Mucosa of rectum (tissue), 2 donors: ENCODE measurements around the gene CASD1.

Source experiments
- H3K27ac ChIP-seq, 2 donors: one replicate each; pipeline ENCODE4 v1.7.0; 2013; ENCODE audit warnings: inconsistent platforms in 2 of 2, low read depth in 2 of 2, low read length in 2 of 2
- H3K27me3 ChIP-seq, 2 donors: one replicate each; pipeline ENCODE4 v1.7.0; 2013; ENCODE audit warnings: low read length in 2 of 2; ENCODE audit not compliant: control insufficient read depth in 2 of 2, insufficient read depth in 2 of 2
- H3K36me3 ChIP-seq, 2 donors: one replicate each; pipeline ENCODE4 v1.7.0; 2013; ENCODE audit warnings: low read length in 2 of 2; ENCODE audit not compliant: control insufficient read depth in 2 of 2, insufficient read depth in 2 of 2
- H3K4me1 ChIP-seq, 2 donors: one replicate each; pipeline ENCODE4 v1.7.0; 2013; ENCODE audit warnings: low read length in 2 of 2, mild to moderate bottlenecking in 1 of 2; ENCODE audit not compliant: control insufficient read depth in 2 of 2, insufficient read depth in 2 of 2
- H3K4me3 ChIP-seq, 2 donors: one replicate each; pipeline ENCODE4 v1.7.0; 2013; ENCODE audit warnings: low read length in 2 of 2
- H3K9ac ChIP-seq, 2 donors: one replicate each; pipeline ENCODE4 v1.7.0; 2013; ENCODE audit warnings: low read length in 2 of 2, low read depth in 1 of 2, mild to moderate bottlenecking in 1 of 2
- H3K9me3 ChIP-seq, 2 donors: one replicate each; pipeline ENCODE4 v1.7.0; 2013; ENCODE audit warnings: low read length in 2 of 2; ENCODE audit not compliant: control insufficient read depth in 2 of 2
- donor health status: healthy.
- donor health status: Normal muscosa, but diverticular disease.

Gene CASD1

GRCh38 chr7:94509264-94509886 lies at the start of gene CASD1:
CASD1 (plus strand) TSS chr7:94509809; CDS start chr7:94510085, 276 bp downstream.
- peak within 1 kb of the TSS; percentile 80 to 97 for H3K9ac ChIP-seq
- no peaks in the 10 kb centered on the region for H3K36me3 ChIP-seq
- peaks cover 9 to 41% of the 10 kb centered on the region in 2 donors for H3K4me1 ChIP-seq
- peak within 1 kb of the TSS; percentile 87 to 88 for H3K4me3 ChIP-seq
- H3K27ac ChIP-seq, result peak within 1 kb of the TSS; percentile 93 to 95
- no peaks in the 10 kb centered on the region for H3K9me3 ChIP-seq
- H3K27me3 ChIP-seq, result no peaks in the 10 kb centered on the region

- H3K4me3 ChIP-seq, result no peak overlapping the region
- H3K36me3 ChIP-seq, result no peaks in the 10 kb centered on the region
- no peaks in the 10 kb centered on the region for H3K27me3 ChIP-seq
- no peak overlapping the region for H3K9ac ChIP-seq
- no peaks in the 10 kb centered on the region for H3K9me3 ChIP-seq
- H3K4me1 ChIP-seq, result no peaks in the 10 kb centered on the region
- H3K27ac ChIP-seq, result no peak overlapping the region
Measured at GRCh38 chr7:94466516-94466915, 43.1 kb upstream of the CASD1 start.

GRCh38 chr7:94471604-94472003 lies 38.0 kb upstream of the CASD1 start:
- Histone ChIP-seq H3K9ac (no peak overlapping the region), H3K27me3 (no peaks in the 10 kb centered on the region), H3K4me3 (no peak overlapping the region), H3K27ac (no peak overlapping the region), H3K4me1 (no peaks in the 10 kb centered on the region), H3K36me3 (no peaks in the 10 kb centered on the region), H3K9me3 (no peaks in the 10 kb centered on the region)

GRCh38 chr7:94472608-94473007 lies 37.0 kb upstream of the CASD1 start:
- Histone ChIP-seq H3K27me3 (no peaks in the 10 kb centered on the region), H3K9me3 (no peaks in the 10 kb centered on the region), H3K4me3 (no peak overlapping the region), H3K9ac (no peak overlapping the region), H3K36me3 (no peaks in the 10 kb centered on the region), H3K4me1 (no peaks in the 10 kb centered on the region), H3K27ac (no peak overlapping the region)

- Histone ChIP-seq H3K9me3 (no peaks in the 10 kb centered on the region), H3K27ac (no peak overlapping the region), H3K36me3 (no peaks in the 10 kb centered on the region), H3K4me3 (no peak overlapping the region), H3K27me3 (no peaks in the 10 kb centered on the region), H3K4me1 (no peaks in the 10 kb centered on the region), H3K9ac (no peak overlapping the region)
Measured at GRCh38 chr7:94476251-94476840, 33.3 kb upstream of the CASD1 start.

- Histone ChIP-seq H3K27ac (no peak overlapping the region), H3K4me1 (no peaks in the 10 kb centered on the region), H3K9ac (no peak overlapping the region), H3K36me3 (no peaks in the 10 kb centered on the region), H3K27me3 (no peaks in the 10 kb centered on the region), H3K9me3 (no peaks in the 10 kb centered on the region), H3K4me3 (no peak overlapping the region)
Measured at GRCh38 chr7:94477878-94478277, 31.7 kb upstream of the CASD1 start.

- Histone ChIP-seq H3K27me3 (no peaks in the 10 kb centered on the region), H3K4me1 (no peaks in the 10 kb centered on the region), H3K4me3 (no peak overlapping the region), H3K9me3 (no peaks in the 10 kb centered on the region), H3K9ac (no peak overlapping the region), H3K27ac (no peak overlapping the region), H3K36me3 (no peaks in the 10 kb centered on the region)
Measured at GRCh38 chr7:94478648-94479214, 30.9 kb upstream of the CASD1 start.

- Histone ChIP-seq H3K9me3 (no peaks in the 10 kb centered on the region), H3K36me3 (no peaks in the 10 kb centered on the region), H3K27ac (no peak overlapping the region), H3K4me1 (no peaks in the 10 kb centered on the region), H3K27me3 (no peaks in the 10 kb centered on the region), H3K9ac (no peak overlapping the region), H3K4me3 (no peak overlapping the region)
Measured at GRCh38 chr7:94481279-94481678, 28.3 kb upstream of the CASD1 start.

- H3K9me3 ChIP-seq, result no peaks in the 10 kb centered on the region
- no peaks in the 10 kb centered on the region for H3K4me1 ChIP-seq
- H3K27me3 ChIP-seq, result no peaks in the 10 kb centered on the region
- H3K36me3 ChIP-seq, result no peaks in the 10 kb centered on the region
- H3K9ac ChIP-seq, result no peak overlapping the region
- H3K27ac ChIP-seq, result no peak overlapping the region
- no peak overlapping the region for H3K4me3 ChIP-seq
Measured at GRCh38 chr7:94482796-94483195, 26.8 kb upstream of the CASD1 start.

GRCh38 chr7:94483843-94484242 lies 25.8 kb upstream of the CASD1 start:
- Histone ChIP-seq H3K9ac (no peak overlapping the region), H3K27me3 (no peaks in the 10 kb centered on the region), H3K4me3 (no peak overlapping the region), H3K4me1 (no peaks in the 10 kb centered on the region), H3K36me3 (no peaks in the 10 kb centered on the region), H3K9me3 (no peaks in the 10 kb centered on the region), H3K27ac (no peak overlapping the region)
